AG04450 (cell line): ENCODE results near the gene FHIT. TPM values are rescaled to one million over a fixed set of nuclear protein-coding genes. Genes with fewer than 3 reads are reported as not detected.

Source experiments
- CTCF ChIA-PET: fragments of 300-600, 350-600 bp; formaldehyde crosslinking; extraction: SDS; loops from one replicate; lab custom pipeline; 2022; ENCODE audit warnings: antibody characterized with exemption, inconsistent platforms; lab: Charles Lee
- POLR2A ChIA-PET: fragments of 350-600 bp; formaldehyde crosslinking; extraction: SDS; loops from one replicate; lab custom pipeline; 2021; ENCODE audit warnings: antibody characterized with exemption, inconsistent platforms; lab: Yijun Ruan, JAX
- DNase-seq: peaks from one replicate; pipeline ENCODE4 v3.0.0-alpha.2; 2011; ENCODE audit warnings: low read depth, low spot score
- H3K27ac ChIP-seq: one replicate; pipeline ENCODE4 v1.5.1; 2012; ENCODE audit warnings: low read depth, low read length, control low read depth
- H3K27me3 ChIP-seq: one replicate; pipeline ENCODE4 v1.6.0; 2012; ENCODE audit warnings: low read length; ENCODE audit not compliant: control insufficient read depth, insufficient read depth
- H3K4me3 ChIP-seq: 2 replicates; pipeline ENCODE4 v1.5.1; 2011; ENCODE audit warnings: mild to moderate bottlenecking, low read depth, low read length, control low read depth
- H3K9me3 ChIP-seq: 2 replicates; pipeline ENCODE4 v1.5.1; 2012; ENCODE audit warnings: low read length; ENCODE audit not compliant: control insufficient read depth, insufficient read depth
- CTCF ChIP-seq: IDR thresholded peaks from 2 replicates; pipeline ENCODE4 v1.5.1; 2011; ENCODE audit warnings: low read depth, low read length, control low read depth, inconsistent platforms
- polyA plus RNA-seq: library from polyadenylated mRNA; depleted of rRNA; stranded (reverse); fragments of >200 nt; gene quantifications from 2 replicates; pipeline ENCODE4 v1.2.3, GENCODE V29; 2011

Gene FHIT
- polyA plus RNA-seq, 1 experiment, result 0.17 TPM

- no peaks in the 10 kb centered on the region for H3K9me3 ChIP-seq
- ChIA-PET POLR2A (no interaction called here), CTCF (no interaction called here)
- TF ChIP-seq CTCF, result no peak
- H3K27me3 ChIP-seq, result no peaks in the 10 kb centered on the region
- DNase-seq, result no peak
- no peak overlapping the region for H3K27ac ChIP-seq
- H3K4me3 ChIP-seq, result no peak overlapping the region
Measured at GRCh38 chr3:59802045-59802444, 1449.2 kb downstream of the FHIT start.

DNA sequence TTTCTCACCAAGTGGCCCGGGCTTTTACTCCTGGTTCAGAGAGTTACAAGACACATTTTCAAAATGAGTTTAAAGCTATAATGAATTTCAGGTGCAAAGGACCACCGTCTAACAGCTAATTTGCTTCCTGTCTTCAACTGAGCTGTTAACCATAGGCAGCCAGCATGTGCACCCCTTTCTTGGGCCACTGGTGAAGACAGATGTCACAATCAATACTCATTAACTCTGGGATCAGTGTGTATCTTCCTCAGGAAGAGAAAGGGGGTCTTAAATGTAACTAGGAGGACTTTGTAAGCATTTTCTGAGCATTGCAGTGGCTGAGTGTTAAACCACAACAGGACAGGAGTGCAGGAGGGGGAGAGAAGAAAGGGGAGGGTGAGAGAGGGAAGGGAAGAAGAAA lies 1450.8 kb downstream of the FHIT start:
- H3K27ac ChIP-seq, result no peak overlapping the region
- CTCF ChIA-PET, result interaction anchor here (0.5 to 1.7 kb wide), 2 partner anchors 9 to 806 kb away, joined by 3 to 7 read pairs; no protein-coding TSS in a partner anchor
- no peak for TF ChIP-seq CTCF
- no peaks in the 10 kb centered on the region for H3K9me3 ChIP-seq
- POLR2A ChIA-PET, result no interaction called here
- DNase-seq, result no peak
- H3K4me3 ChIP-seq, result no peak overlapping the region
- H3K27me3 ChIP-seq, result no peaks in the 10 kb centered on the region

GRCh38 chr3:59798372-59799086 lies 1452.7 kb downstream of the FHIT start:
- H3K4me3 ChIP-seq, result no peak overlapping the region
- ChIA-PET POLR2A (no interaction called here), CTCF (interaction anchor here (0.7 kb wide), 1 partner anchor 11 kb away, joined by 4 read pairs; no protein-coding TSS in a partner anchor)
- no peak overlapping the region for H3K27ac ChIP-seq
- no peak for TF ChIP-seq CTCF
- no peaks in the 10 kb centered on the region for H3K27me3 ChIP-seq
- no peak for DNase-seq
- H3K9me3 ChIP-seq, result no peaks in the 10 kb centered on the region

DNA sequence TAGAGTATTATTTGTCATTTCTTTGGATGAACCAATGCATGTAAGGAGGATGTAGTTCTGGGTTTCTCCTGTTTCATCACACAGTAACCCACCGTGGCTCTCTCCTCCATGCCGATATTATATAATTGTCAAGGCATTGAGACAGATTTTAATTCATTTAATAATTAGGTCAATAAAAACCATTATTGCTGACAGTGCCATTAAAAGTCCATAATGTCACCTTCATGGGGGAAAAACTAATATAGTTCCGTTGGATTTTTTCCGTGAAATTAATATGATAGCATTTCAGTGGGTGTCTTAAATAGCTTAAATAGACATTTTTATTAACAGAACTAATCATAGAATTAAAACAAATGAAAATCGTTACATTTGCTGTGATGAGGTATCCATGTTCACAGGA lies 1453.7 kb downstream of the FHIT start:
- POLR2A ChIA-PET, result no interaction called here
- no peak for TF ChIP-seq CTCF
- CTCF ChIA-PET, result interaction anchor here (1.3 kb wide), 1 partner anchor 60 kb away, joined by 3 read pairs; no protein-coding TSS in a partner anchor
- H3K27ac ChIP-seq, result no peak overlapping the region
- no peak overlapping the region for H3K4me3 ChIP-seq
- H3K9me3 ChIP-seq, result no peaks in the 10 kb centered on the region
- no peak for DNase-seq
- no peaks in the 10 kb centered on the region for H3K27me3 ChIP-seq

DNA sequence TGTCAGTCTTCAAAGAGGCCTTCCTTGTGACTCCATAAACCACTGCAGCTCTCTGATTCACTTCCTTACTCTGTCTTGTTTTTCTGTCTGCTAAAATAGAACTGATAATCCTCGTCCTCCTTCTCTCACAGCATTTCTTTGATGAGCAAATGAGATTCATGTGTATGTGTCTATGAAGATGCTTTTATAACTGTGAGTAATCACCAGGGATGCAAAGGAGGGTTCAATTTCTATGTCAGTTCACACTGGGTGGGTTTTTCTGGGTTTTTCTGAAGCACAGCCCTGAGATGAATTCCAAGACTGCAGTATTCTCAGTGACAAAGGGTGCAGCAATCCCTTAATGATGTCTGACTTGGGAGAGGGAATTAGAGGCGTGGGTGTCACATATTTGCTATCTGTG lies 1454.8 kb downstream of the FHIT start:
- DNase-seq, result no peak
- no peak for TF ChIP-seq CTCF
- Histone ChIP-seq H3K27ac (no peak overlapping the region), H3K27me3 (no peaks in the 10 kb centered on the region), H3K9me3 (no peaks in the 10 kb centered on the region), H3K4me3 (no peak overlapping the region)
- ChIA-PET POLR2A (no interaction called here), CTCF (no interaction called here)
